AG20443 (cell line): Measurements from ENCODE around the gene PLXNA2.

ENCODE experiments used
- DNase-seq: peaks from one replicate; pipeline ENCODE4 v3.0.0; 2012; ENCODE audit warnings: low spot score, mixed read lengths

PLXNA2 gene

DNA sequence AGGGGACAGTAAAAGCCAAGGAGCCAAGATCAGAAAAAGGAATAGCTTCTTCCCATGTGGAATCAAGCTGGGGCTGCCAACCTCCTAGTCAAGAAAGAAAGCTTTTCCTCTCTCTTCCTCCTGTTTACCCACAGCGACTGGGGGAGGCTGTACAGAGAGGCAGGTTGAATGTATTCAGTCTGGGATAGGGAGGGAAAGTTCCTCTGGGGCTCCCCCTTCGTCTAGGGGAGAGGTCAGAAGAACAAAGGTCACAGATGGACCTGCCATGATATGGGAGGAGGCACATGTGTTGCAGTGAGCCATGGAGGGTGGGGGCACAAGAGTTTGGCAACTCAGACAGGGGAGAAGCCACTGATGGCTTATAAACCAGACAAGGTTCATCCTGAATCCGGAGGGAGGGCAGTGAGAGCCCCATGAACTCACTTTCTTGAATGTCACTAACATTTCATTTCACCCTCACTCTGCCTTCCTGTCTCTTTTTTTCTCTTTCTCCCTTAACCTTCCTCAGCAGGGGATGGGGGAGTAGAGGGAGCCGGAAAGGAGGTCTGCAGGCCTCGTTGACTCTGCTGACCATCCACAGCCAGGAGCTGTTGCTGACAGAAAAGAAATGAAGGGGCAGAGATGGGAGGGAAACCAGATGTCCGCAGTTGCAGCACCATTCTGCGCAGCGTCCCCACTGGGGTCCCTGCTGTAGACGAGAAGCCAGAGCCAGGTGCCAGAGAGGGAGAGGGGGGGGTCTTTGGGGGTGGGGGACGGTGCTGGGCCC lies 61.1 kb downstream of the PLXNA2 start:
- no peak for DNase-seq

DNA sequence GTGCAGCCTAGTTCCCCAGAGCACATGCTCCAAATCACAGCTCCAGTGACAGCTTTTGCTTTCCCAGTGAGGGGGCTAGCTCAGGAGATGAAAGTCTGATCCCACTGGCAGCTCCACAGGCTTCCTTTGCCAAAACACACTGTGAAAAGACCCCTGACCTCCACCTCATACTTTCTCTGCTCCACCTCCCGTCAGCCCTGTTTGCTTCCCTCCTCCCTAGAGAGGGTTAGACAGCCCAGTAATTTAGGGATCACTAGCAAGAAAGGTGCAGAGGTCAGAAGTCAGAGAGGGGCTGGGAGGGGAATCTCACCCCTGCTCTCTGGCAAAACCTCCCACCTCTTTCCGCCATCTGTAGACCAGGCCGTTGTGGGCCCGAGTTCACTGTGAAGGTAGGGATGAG lies 62.8 kb downstream of the PLXNA2 start:
- DNase-seq: no peak

GRCh38 chr1:208180421-208180820 lies 63.8 kb downstream of the PLXNA2 start:
- no peak for DNase-seq

DNA sequence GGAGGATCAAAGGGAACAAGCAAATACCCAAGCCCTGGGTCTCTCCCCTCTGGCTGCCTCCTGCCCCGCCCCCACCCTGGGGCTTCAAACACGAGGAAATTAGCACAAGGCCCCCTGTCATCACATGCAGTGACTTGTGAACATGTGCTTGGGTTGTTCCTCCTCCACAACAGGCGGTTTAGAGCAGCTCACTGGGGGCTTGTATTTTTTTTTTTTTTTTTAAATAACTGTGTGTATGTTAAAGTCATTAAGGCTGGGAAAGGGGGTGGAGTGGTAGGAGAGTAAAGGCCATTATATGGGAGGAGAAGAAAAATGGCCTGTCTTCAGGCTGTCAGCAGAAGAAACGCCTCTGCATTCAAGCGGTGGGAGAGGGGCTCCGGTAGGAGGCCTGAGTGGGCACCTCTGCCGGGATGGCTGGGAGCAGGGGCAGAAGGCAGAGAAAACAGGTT lies 64.2 kb downstream of the PLXNA2 start:
- no peak for DNase-seq

DNA sequence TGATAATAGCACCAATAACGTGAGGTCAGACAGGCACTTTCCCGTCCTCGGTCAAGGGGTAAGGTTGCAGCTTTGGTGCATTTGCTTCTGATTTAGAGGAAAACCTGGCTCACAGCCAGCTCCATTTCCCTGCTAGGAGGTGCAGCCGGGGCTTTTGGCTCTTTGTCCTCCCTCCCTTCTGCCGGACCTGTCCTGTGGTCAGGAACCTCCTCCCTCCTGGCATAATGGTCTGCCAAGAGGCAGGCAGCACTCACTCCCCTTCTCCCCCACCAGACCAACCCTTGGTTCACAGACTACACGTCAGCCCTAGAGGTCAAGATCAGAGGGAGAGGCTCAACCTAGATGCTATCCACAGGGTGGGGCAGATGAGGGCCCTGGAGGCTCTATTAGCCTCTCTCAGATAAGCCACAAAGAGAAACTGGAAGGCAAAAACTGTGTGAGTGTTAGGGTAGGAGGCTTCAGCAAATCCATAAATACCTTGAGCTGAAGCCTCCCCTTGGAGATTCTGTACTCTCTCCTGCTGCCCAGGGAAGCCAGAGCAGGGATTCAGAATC lies 64.8 kb downstream of the PLXNA2 start:
- DNase-seq: no peak

- no peak for DNase-seq
Measured at GRCh38 chr1:208178091-208178529, 66.1 kb downstream of the PLXNA2 start.

DNA sequence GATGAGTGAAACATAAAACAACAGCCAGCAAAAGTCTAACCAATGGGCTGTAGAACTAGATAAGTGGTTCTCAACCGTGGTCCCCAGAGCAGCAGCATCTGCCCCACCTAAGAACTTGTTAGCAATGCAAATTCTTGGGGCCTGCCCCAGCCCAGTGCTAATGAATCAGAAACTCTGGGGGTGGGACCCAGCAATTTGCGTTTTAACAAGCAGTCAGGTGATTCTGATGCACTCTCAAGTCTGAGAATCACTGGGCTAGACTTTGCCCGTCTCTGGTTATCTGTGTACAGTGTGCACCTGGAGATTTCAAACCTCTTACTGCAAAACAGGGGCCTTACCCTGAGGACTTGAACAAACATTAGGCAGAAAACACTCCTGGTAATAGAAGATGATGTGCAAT lies 66.5 kb downstream of the PLXNA2 start:
- DNase-seq: no peak

GRCh38 chr1:208176649-208177048 lies 67.5 kb downstream of the PLXNA2 start:
- DNase-seq: no peak

DNA sequence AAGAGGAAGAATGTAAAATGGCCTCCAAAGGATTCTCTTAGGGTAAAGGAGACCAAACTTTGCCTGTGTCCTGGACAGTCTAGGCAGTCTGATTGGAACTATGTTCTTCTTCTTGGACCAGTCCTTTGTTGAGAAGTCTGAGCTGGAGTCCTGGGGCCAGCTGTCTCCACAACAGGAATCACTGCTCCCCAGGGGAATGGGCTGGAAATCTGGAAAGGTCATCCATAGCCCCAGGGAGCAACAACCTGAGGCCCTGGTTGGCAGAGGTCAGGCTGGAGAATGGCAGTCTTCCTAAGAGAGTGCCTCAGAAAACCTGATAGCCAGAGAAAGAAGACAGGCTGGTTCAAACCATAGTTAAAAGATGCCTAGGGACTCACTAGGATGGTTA lies 68.7 kb downstream of the PLXNA2 start:
- DNase-seq: no peak

GRCh38 chr1:208174731-208175507 lies 69.3 kb downstream of the PLXNA2 start:
- peak; percentile 71 for DNase-seq

- DNase-seq: no peak
Measured at GRCh38 chr1:208174200-208174599, 70.0 kb downstream of the PLXNA2 start.

- DNase-seq: no peak
Measured at GRCh38 chr1:208173749-208174148, 70.4 kb downstream of the PLXNA2 start.

- no peak for DNase-seq
Measured at GRCh38 chr1:208172423-208173145, 71.6 kb downstream of the PLXNA2 start.

DNA sequence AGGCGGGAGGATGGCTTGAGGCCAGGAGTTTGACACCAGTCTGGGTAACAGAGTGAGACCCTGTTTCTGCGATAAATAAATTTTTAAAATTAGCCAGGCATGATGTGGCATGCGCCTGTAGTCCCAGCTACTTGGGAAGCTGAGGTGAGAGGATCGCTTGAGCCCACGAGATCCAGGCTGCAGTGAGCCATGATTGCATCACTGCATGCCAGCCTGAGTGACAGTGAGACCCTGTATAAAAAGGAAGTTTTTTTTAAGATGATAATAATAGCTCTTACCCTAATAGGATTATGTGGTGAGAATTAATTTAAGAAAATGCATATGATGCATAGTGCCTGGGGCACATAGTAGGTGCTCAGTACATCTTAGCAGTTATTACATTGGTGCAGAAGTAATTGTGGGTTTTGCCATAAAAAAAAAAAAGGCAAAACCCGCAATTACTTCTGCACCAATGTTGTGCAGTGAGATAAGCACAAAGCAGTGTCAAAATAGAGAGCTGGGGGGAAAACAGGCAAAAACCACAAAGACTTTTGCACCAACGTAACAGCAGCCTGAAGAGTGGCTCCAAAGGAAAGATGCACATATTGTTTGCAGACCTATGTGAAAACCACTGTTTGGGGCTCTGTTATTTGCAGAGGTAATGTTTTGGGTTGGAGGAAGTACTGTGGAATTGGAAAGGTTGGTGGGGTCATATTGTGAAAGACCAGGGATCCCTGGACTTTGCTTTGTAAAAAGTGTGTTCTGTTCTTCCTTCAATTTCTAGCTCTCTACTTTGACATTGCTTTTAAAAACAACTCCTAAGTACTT lies 72.4 kb downstream of the PLXNA2 start:
- DNase-seq: no peak

DNA sequence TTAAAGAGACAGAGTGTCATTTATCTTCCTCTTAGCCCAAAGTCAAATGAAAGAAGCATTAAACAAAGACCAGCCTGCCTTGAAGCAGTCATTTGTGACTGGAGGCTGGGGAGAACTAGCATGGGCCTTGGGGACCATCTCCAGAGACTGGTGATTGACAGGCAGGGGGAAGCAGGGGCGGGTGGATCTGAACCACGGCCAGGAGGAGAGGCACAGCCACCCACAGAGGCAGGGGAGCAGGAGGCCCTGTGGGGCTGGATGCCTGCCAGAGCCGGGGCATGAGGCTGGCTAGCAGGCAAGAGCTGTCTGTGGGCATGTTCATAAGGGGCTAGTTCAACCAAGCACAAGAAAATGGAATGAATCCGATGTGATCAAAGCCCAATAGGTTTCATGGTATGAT lies 73.9 kb downstream of the PLXNA2 start:
- no peak for DNase-seq

DNA sequence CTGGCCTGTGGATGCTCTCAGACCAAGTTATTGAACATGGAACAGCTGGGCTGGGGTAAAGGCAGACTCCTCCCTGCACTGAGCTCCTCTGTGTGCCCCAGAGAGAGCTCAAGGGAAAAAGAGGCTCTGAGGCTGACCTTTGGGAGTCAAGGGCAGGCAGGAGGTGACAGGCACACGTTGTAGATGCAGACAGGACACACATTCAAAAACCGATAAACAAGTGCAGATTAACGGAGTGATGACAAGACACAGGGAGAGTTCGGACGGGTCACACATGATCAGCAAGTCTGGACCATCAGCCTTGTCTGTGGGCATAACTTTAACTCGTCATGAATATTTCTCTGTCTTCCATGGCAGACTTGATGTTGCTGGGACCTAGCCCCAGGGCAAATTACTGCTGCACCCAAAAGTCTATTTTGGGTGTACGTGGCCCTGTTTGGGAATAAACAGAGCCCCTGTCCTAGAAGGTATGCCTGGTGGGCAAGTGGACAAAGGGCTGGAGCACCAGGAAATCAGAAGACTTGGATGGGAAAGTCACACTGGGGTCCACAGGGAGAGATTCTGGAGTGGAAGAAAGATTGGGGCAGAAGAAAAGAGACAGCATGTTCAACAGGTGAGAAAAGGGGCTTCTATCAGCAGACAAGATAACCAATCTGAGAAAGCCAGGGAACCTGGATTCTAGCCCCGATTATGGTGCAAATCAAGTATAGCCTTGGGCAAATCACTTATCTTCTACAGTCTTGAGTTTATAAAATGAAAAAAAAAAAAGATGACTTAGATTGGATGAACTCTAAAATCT lies 74.9 kb downstream of the PLXNA2 start:
- no peak for DNase-seq

DNA sequence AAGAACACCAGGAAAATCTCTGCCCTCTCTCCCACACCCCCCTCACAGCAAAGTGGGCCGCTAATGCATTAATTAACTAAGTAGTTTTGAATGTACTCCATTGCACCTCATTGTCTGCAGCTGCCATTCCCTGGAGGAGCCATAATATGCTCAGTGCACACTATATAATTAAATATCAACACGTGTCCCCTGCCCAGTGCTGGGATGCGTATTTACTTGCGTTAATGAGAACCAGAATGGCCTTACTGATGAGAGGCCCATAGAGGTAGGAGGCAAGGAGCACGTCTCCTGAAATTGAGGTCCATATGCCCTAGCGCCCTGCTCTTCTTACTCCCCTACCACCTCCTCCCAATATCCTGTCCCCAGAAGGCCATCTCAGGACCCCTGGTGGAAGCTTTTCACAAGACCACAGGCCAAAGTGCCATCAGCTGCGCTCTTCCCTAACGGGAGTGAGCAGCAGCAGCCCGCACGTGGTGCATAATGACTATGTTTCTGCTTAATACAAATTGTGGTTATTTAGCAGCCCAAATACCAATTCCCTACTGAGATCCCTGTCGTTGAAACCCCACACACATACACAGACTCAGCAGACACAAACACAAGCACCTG lies 76.8 kb downstream of the PLXNA2 start:
- no peak for DNase-seq

DNA sequence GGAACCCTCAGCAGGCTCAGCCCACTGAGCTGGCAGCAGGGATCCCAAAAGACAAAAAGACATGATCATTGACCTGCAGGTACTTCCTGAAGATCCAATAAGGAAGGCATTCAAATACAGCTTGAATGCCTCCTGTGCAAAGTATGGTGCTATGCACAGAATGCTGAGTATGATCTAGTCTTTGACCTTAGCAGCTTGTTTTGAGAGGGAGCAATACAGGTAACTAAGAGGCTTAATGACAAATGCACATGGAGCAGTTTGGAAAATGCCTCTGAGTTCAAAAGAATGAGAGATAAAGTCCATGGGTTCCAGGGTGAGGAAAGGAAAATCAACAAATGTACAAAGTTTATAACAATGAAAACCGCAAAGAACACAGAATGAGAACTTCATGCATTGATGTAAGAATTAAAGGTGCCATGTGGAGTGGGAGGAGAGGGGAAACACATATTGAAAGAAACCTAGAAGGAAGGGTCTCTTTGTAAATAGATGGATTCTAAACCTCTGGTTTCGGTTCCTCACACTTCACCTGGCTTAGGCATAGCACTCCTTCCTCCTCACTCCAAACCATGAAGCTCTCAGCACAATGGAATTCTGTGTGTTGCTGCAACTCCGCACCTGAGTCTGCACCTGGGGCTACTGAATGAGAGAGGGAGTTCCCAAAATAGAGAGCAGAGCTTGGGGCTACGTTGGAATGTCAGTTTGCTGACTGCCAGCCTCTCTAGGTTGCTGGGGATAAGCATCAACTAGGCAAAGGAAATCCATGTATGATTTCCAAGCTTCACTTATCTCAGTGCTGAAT lies 77.6 kb downstream of the PLXNA2 start:
- DNase-seq: no peak

DNA sequence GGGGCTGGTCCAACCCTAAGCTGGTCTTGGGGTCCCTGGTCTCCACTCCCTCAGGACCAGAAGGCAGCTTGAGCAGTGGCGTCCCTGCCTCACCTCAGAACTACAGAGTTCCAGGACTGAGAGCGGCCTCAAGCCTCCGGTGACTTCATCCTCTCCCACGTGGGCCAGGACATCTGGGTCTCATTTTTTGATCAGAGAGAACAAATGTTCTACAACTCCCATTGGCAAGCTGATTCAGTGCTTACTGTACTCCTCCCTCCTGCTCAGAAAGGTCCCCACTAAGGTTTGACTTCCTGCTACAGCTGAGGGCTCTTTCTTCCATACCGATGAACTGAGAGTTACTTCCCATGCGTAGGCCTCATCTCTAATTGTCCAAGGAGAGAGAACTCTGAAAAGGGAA lies 78.5 kb downstream of the PLXNA2 start:
- DNase-seq: peak; percentile 89
